Measurements from ENCODE around the gene PTPRC. TPM values are rescaled to one million over a fixed set of nuclear protein-coding genes. Genes with fewer than 3 reads are reported as not detected.

PTPRC gene
- polyA plus RNA-seq, 10 donors = 3.6 to 40.0 (median 5.5) TPM

GRCh38 chr1:198751741-198752140 lies 112.9 kb downstream of the PTPRC start:
- no peak for DNase-seq

GRCh38 chr1:198754670-198755069 lies 115.8 kb downstream of the PTPRC start:
- DNase-seq = no peak

GRCh38 chr1:198755715-198756114 lies 116.9 kb downstream of the PTPRC start:
- no peak for DNase-seq

- DNase-seq = peak; percentile 12 to 41 (median 14)
Measured at GRCh38 chr1:198756470-198756869, 117.6 kb downstream of the PTPRC start.

GRCh38 chr1:198761859-198762616 lies 123.2 kb downstream of the PTPRC start:
- DNase-seq = no peak

- DNase-seq = peak in 2 of 3 donors; percentile 11 to 34
Measured at GRCh38 chr1:198763298-198763714, 124.5 kb downstream of the PTPRC start.

- peak in 1 of 3 donors; percentile 15 for DNase-seq
Measured at GRCh38 chr1:198764748-198765147, 125.9 kb downstream of the PTPRC start.

GRCh38 chr1:198765416-198765815 lies 126.6 kb downstream of the PTPRC start:
- no peak for DNase-seq

- peak in 2 of 3 donors; percentile 20 to 48 for DNase-seq
Measured at GRCh38 chr1:198771563-198772153, 132.8 kb downstream of the PTPRC start.

GRCh38 chr1:198772626-198773025 lies 133.8 kb downstream of the PTPRC start:
- DNase-seq = no peak

- DNase-seq = no peak
Measured at GRCh38 chr1:198773030-198773429, 134.2 kb downstream of the PTPRC start.

GRCh38 chr1:198773523-198773922 lies 134.7 kb downstream of the PTPRC start:
- no peak for DNase-seq

GRCh38 chr1:198774421-198774820 lies 135.6 kb downstream of the PTPRC start:
- no peak for DNase-seq

GRCh38 chr1:198775606-198776005 lies 136.8 kb downstream of the PTPRC start:
- DNase-seq = no peak

- peak in 2 of 3 donors; percentile 28 to 90 for DNase-seq
Measured at GRCh38 chr1:198776602-198777029, 137.8 kb downstream of the PTPRC start.

GRCh38 chr1:198778049-198778448 lies 139.2 kb downstream of the PTPRC start:
- no peak for DNase-seq

- DNase-seq = no peak
Measured at GRCh38 chr1:198780376-198780775, 141.5 kb downstream of the PTPRC start.

- no peak for DNase-seq
Measured at GRCh38 chr1:198788561-198789064, 149.8 kb downstream of the PTPRC start.

- peak; percentile 22 to 67 (median 40) for DNase-seq
Measured at GRCh38 chr1:198793714-198794113, 154.9 kb downstream of the PTPRC start.

GRCh38 chr1:198794498-198794897 lies 155.7 kb downstream of the PTPRC start:
- DNase-seq = no peak

GRCh38 chr1:198797656-198798055 lies 158.8 kb downstream of the PTPRC start:
- DNase-seq = no peak

GRCh38 chr1:198798923-198799386 lies 160.1 kb downstream of the PTPRC start:
- no peak for DNase-seq
